ENCODE data around the gene LY6G5B.

DNA sequence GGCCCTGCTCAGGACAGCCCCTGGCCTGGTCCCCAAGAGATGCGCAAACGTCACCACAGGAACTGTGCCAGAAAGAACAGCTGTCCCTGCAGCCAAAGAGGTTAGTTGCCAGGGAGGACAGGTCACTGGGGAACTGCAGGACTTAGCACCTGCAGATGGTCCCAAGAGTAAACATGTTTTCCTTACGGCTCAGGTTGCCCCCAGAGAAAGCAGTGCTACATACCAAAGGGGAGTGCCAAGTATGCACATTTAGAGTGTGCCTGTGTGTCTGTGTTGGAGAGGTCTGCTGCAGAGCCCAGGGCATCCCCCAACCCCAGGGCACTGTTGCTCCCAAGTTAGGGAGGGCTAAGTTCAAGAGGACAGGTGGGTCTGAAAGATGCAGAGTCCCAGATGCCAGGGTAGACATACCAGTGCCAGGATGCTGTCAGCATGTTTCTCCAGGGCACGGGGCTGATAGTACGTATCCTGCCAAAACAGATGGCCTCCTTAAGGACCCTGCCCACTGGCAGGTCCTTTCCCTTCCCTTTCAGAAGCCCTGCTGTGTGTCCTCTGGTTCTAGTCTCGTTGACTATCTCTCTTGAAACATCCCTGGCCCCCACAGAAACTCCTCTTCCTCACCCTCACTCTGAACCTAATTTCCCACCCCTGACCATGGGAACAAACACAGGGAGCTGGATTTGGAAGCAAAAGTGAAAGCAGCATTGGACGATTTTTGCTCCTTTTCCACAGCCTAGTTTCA, 32.1 kb downstream of the LY6G5B start:
- no peak for TF ChIP-seq EZH2 (IDR thresholded peaks at IDR 0.05; ENCODE audit: low read length, unreplicated experiment)
- TF ChIP-seq, protein P1, sequence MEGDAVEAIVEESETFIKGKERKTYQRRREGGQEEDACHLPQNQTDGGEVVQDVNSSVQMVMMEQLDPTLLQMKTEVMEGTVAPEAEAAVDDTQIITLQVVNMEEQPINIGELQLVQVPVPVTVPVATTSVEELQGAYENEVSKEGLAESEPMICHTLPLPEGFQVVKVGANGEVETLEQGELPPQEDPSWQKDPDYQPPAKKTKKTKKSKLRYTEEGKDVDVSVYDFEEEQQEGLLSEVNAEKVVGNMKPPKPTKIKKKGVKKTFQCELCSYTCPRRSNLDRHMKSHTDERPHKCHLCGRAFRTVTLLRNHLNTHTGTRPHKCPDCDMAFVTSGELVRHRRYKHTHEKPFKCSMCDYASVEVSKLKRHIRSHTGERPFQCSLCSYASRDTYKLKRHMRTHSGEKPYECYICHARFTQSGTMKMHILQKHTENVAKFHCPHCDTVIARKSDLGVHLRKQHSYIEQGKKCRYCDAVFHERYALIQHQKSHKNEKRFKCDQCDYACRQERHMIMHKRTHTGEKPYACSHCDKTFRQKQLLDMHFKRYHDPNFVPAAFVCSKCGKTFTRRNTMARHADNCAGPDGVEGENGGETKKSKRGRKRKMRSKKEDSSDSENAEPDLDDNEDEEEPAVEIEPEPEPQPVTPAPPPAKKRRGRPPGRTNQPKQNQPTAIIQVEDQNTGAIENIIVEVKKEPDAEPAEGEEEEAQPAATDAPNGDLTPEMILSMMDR (conservative IDR thresholded peaks at IDR 0.05; ENCODE audit: low read depth, low read length) = no peak

Measured in PC-3 (cell line).